Adrenal gland (tissue), 12 donors: Measurements from ENCODE around the gene MBNL2. TPM values are rescaled to one million over a fixed set of nuclear protein-coding genes. Genes with fewer than 3 reads are reported as not detected.
A peak's percentile ranks its signal among the peaks of the same experiment; 100 is the strongest.

Experiments
- DNase-seq, 7 donors: peaks; one replicate each; pipeline ENCODE4 v3.0.0-alpha.2; 2019 to 2020
- H3K27ac ChIP-seq, 5 donors: fragments of 200-600 bp; sonication (generic) in 4 of 5; 1 replicate in 3 of 5; 2 replicates in 2 of 5; pipeline versions ENCODE4 v1.5.1 to v1.8.0; 2016 to 2020; ENCODE audit warnings: mild to moderate bottlenecking in 1 of 5
- H3K27me3 ChIP-seq: fragments of 200-600 bp; 2 replicates; pipeline ENCODE4 v1.8.0; 2021
- H3K36me3 ChIP-seq, 2 donors: fragments of 200-600 bp; replicated peaks in 1 of 2; 1 replicate in 1 of 2; 2 replicates in 1 of 2; pipeline versions ENCODE4 v1.5.1 to v1.8.0; 2018 to 2022
- H3K4me1 ChIP-seq, 2 donors: fragments of 200-600 bp; replicated peaks in 1 of 2; 1 replicate in 1 of 2; 2 replicates in 1 of 2; pipeline versions ENCODE4 v1.5.1 to v1.8.0; 2018 to 2021
- H3K4me3 ChIP-seq, 4 donors: fragments of 200-600 bp; sonication (generic) in 3 of 4; one replicate each; pipeline ENCODE4 v1.5.1; 2016 to 2018
- H3K9me3 ChIP-seq, 3 donors: fragments of 200-600 bp; sonication (generic) in 1 of 3; replicated peaks in 1 of 3; 1 replicate in 2 of 3; 2 replicates in 1 of 3; pipeline versions ENCODE4 v1.5.1 to v1.8.0; 2016 to 2021
- POLR2A ChIP-seq, 2 donors: fragments of 450-650 bp; IDR thresholded peaks; one replicate each; pipeline ENCODE4 v1.6.1; 2017; ENCODE audit warnings: antibody characterized with exemption in 2 of 2, mild to moderate bottlenecking in 2 of 2, moderate library complexity in 1 of 2
- WGBS, 4 donors: extraction: QIAGEN DNeasy Blood & Tissue Kit in 2 of 4; methylation state at CpG; one replicate each; pipeline versions ENCODE4 v1.1.5 to v1.1.7; 2013 to 2017; 5-methylcytosine and 5-hydroxymethylcytosine counted together
- intact Hi-C, 2 donors: fragments of 100-400 bp; cut with DNase I; formaldehyde crosslinking; loops; one replicate each; pipeline versions ENCODE4 v1.14.1 to v1.15.0; 2022 to 2023
- polyA plus RNA-seq, 3 donors: library from polyadenylated mRNA; stranded (reverse); fragments of 200-250 nt in 2 of 3; fragments of 350-450 nt in 1 of 3; fragmentation: Illumina TruSeq in 1 of 3; extraction: RNeasy Lipid Tissue Mini Kit (QIAGEN cat#74804) in 1 of 3; gene quantifications; one replicate each; pipeline ENCODE4 v1.2.3, GENCODE V29; 2013 to 2014
- total RNA-seq, 9 donors: library from RNA; depleted of rRNA in 4 of 9; stranded (reverse); fragments of >200 nt in 4 of 9; fragments of 120-200 nt in 1 of 9; fragmentation: NEBNext Ultra II Directional in 1 of 9; extraction: Animal tissue kit (Norgen Biotek cat#: 25700) in 1 of 9; gene quantifications; one replicate each; pipeline versions ENCODE4 v1.1.0 to v1.2.4, GENCODE V29; 2013 to 2023
- TF ChIP-seq, protein P1 (sequence below), 6 experiments: fragments of 450-650 bp in 4 of 6; fragments of 200-600 bp in 2 of 6; sonication (generic) in 1 of 6; IDR thresholded peaks; 1 replicate in 5 of 6; 2 replicates in 1 of 6; pipeline versions ENCODE4 v1.5.1 to v1.8.0; 2016 to 2021; ENCODE audit warnings: antibody characterized with exemption in 6 of 6, mild to moderate bottlenecking in 2 of 6, moderate library complexity in 1 of 6
- donor health status: healthy with polysubstance abuse.
- donor health status: Bipolar disorder and iron deficiency.
- donor health status: DM: yes; HTN: yes; CAD: no.
- donor health status: DM: no; HTN: no; CAD: no.
- donor health status: DM: no; HTN: no; CAD: no.
- donor health status: DM: yes; HTN: yes; CAD: no.

The MBNL2 gene
- total and polyA plus RNA-seq, 12 donors, result 29.2 to 250 (median 130) TPM

DNA sequence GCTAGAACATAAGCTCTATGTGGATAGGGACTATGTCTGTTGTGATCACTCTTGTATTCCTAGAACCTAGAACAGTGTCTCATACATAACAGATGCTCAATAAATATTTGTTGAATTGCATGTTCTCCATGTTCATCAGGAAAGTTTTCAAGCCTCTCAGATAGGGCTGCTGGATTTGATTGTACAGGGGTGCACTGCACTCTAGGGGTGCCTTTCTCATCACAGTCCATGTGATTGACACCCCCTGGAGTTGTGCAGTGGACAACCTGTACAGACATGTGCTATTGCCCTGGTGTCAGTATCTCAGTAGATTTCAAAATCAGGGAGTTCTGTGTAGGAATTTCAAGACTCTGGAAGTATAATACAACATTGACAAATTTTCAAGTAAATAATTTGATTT, 58.9 kb downstream of the MBNL2 start:
- H3K4me3 ChIP-seq, result no peak overlapping the region
- H3K27ac ChIP-seq, result peak overlapping the region in 2 of 5 donors; percentile 57 to 73
- intact Hi-C loops, result no loop called here
- no peak for DNase-seq
- peaks cover 51 to 75% of the 10 kb centered on the region in 2 donors for H3K4me1 ChIP-seq
- H3K36me3 ChIP-seq, result peaks cover 0 to 13% of the 10 kb centered on the region in 2 donors
- TF ChIP-seq, protein P1, sequence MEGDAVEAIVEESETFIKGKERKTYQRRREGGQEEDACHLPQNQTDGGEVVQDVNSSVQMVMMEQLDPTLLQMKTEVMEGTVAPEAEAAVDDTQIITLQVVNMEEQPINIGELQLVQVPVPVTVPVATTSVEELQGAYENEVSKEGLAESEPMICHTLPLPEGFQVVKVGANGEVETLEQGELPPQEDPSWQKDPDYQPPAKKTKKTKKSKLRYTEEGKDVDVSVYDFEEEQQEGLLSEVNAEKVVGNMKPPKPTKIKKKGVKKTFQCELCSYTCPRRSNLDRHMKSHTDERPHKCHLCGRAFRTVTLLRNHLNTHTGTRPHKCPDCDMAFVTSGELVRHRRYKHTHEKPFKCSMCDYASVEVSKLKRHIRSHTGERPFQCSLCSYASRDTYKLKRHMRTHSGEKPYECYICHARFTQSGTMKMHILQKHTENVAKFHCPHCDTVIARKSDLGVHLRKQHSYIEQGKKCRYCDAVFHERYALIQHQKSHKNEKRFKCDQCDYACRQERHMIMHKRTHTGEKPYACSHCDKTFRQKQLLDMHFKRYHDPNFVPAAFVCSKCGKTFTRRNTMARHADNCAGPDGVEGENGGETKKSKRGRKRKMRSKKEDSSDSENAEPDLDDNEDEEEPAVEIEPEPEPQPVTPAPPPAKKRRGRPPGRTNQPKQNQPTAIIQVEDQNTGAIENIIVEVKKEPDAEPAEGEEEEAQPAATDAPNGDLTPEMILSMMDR (IDR thresholded peaks at IDR 0.05), result no peak
- no peak for TF ChIP-seq POLR2A (IDR thresholded peaks at IDR 0.05)
- no peaks in the 10 kb centered on the region for H3K9me3 ChIP-seq
- no peaks in the 10 kb centered on the region for H3K27me3 ChIP-seq

DNA sequence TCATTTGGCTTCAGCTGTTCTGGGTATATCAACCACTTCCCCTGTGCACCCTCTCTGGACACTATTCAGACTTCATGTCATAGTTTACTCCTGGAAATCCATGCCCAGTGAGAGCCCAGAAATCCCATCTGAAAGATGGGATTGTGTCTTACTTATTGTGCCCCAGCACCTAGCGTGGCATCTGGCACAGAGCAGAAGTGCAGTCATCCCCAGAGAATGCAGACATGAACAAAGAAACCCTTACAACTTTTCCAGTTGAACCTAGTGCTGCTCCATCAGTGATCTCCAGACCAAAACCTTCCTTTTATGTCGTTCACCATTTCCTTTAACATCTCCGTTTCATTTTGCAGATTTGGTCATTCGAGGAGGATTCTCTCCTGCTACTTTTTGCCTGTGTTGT, 60.6 kb downstream of the MBNL2 start:
- TF ChIP-seq POLR2A (IDR thresholded peaks at IDR 0.05), result no peak
- TF ChIP-seq, protein P1 (IDR thresholded peaks at IDR 0.05), result no peak
- no peak overlapping the region for H3K4me3 ChIP-seq
- H3K27me3 ChIP-seq, result no peaks in the 10 kb centered on the region
- no peaks in the 10 kb centered on the region for H3K9me3 ChIP-seq
- WGBS, 4 donors, result 87 to 97% (median 91%) methylated on average over 4 of the region's 4 CpGs
- peak overlapping the region in 1 of 5 donors; percentile 3 for H3K27ac ChIP-seq
- DNase-seq, result no peak
- intact Hi-C loops, result no loop called here
- peaks cover 40 to 70% of the 10 kb centered on the region in 2 donors for H3K4me1 ChIP-seq
- H3K36me3 ChIP-seq, result no peaks in the 10 kb centered on the region

DNA sequence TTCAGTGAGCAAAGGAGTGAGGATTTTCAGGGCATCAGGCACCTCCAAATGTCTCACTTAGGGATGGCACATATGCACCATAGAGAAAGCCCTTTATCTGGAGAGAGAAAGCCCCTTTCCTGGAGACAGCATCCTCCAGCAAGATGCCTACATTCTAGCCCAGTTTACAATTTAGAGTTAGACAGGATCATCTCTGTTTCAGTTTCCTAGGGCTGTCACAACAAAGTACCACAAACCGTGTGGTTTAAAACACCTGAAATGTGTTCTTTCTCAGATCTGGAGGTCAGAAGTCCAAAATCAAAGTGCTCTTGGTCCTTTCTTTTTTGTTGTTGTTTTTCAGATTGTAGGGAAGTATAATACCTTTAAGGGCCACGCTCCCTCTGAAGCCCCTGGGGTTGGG, 61.8 kb downstream of the MBNL2 start:
- WGBS, 4 donors, result 65 to 100% (median 94%) methylated on average over 2 of the region's 2 CpGs
- peaks cover 30 to 70% of the 10 kb centered on the region in 2 donors for H3K4me1 ChIP-seq
- no peaks in the 10 kb centered on the region for H3K36me3 ChIP-seq
- intact Hi-C loops, result no loop called here
- no peak for TF ChIP-seq POLR2A (IDR thresholded peaks at IDR 0.05)
- TF ChIP-seq, protein P1 (IDR thresholded peaks at IDR 0.05), result no peak
- no peaks in the 10 kb centered on the region for H3K27me3 ChIP-seq
- H3K4me3 ChIP-seq, result no peak overlapping the region
- no peaks in the 10 kb centered on the region for H3K9me3 ChIP-seq
- DNase-seq, result no peak
- H3K27ac ChIP-seq, result peak overlapping the region in 1 of 5 donors; percentile 4

DNA sequence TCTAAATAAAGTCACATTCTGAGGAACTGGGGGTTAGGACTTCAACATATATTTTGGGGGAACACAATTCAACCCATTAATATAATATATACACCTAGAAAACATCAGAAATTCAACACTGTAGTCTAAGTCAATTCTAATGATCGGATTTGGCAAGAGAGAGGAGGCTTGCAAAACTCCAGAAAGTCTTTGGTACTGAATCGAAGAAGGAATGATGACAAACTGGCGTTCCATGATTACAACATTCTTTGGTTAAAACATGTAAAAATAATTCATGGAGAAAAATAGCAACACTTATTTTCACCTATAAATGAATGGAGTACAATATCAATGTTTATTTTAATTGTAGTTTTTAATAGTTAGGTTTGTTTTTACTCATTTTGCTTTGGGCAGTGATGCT, 62.4 kb downstream of the MBNL2 start:
- H3K9me3 ChIP-seq, result no peaks in the 10 kb centered on the region
- WGBS, 4 donors, result 56 to 70% (median 68%) methylated on average over 3 of the region's 3 CpGs
- H3K36me3 ChIP-seq, result no peaks in the 10 kb centered on the region
- peak overlapping the region in 1 of 5 donors; percentile 4 for H3K27ac ChIP-seq
- H3K4me1 ChIP-seq, result peaks cover 26 to 70% of the 10 kb centered on the region in 2 donors
- no peak overlapping the region for H3K4me3 ChIP-seq
- H3K27me3 ChIP-seq, result no peaks in the 10 kb centered on the region
- intact Hi-C loops, result no loop called here
- TF ChIP-seq POLR2A (IDR thresholded peaks at IDR 0.05), result no peak
- TF ChIP-seq, protein P1 (IDR thresholded peaks at IDR 0.05), result no peak
- DNase-seq, result no peak
